Inferior parietal cortex (tissue), 1 donor: Measurements from ENCODE around the gene AOC3.
"Not testable (repeated sequence)": the region's sequence is repeated elsewhere in the genome, so short reads cannot be mapped to it uniquely, and the experiment has no call there.

Experiments used
- DNase-seq: peaks from one replicate; pipeline ENCODE4 v3.0.0-alpha.2; 2016; ENCODE audit errors: extremely low spot score

Gene AOC3

GRCh38 chr17:42866631-42867575 is 15.9 kb downstream of the AOC3 start:
- DNase-seq, result no peak

GRCh38 chr17:42867694-42868261 is 16.8 kb downstream of the AOC3 start:
- DNase-seq, result not testable (repeated sequence)

DNA sequence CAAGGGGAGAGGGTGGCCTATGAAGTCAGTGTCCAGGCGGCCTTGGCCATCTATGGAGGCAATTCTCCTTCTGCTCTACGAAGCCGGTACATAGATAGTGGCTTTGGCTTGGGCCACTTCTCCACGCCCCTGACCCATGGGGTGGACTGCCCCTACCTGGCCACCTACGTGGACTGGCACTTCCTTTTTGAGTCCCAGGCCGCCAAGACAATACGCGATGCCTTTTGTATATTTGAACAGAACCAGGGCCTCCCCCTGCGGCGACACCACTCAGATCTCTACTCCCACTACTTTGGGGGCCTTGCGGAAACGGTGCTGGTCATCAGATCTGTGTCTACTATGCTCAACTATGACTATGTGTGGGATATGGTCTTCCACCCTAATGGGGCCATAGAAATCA is 17.3 kb downstream of the AOC3 start:
- DNase-seq, result no peak

DNA sequence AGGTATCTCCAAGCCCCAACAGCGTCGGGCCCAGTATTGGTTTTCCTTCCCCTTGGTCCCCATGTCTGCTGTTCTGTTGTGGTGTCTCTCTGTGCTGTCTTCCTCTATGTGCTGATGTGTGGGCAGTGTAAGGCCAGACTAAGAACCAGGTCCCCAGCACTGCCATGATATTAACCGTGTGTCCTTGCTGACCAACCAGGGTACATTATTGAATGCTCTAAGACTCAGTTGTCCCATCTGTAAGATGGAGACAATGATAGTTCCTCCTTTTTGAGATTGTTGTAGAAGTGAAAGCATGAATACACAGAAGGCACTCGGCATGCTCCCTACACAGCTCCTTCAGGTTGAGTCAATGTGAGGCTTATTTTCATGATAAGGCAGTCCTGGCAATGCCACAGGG is 20.6 kb downstream of the AOC3 start:
- DNase-seq, result no peak

DNA sequence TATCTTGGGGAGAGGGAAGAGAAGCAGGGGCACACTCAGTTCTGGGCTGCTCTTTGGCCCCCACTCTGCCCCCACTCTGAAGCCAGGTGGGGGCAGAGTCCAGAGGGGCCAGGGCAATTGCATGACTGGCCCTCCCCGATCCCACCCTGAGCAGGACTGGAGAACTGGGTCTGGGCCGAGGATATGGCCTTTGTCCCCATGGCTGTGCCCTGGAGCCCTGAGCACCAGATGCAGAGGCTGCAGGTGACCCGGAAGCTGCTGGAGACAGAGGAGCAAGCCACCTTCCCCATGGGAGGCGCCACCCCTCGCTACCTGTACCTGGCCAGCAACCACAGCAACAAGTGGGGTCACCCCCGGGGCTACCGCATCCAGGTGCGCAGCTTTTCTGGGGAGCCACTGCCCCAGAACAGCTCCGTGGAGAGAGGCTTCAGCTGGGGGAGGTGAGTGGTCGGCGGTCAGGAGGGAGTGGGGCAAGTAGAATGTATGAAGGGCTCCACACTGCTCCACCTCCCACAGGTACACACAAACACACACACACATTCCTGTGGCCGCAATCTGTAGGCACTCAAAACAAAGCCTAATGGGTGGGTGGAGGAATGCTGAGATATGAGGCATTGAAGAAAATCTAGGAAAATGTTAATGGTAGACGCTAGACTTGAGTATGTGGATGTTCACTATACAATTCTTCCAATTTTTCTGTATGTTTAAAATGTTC is 21.4 kb downstream of the AOC3 start:
- DNase-seq, result no peak

GRCh38 chr17:42873315-42873714 is 22.3 kb downstream of the AOC3 start:
- no peak for DNase-seq

- not testable (repeated sequence) for DNase-seq
Observed at GRCh38 chr17:42873932-42874695, 23.1 kb downstream of the AOC3 start.

DNA sequence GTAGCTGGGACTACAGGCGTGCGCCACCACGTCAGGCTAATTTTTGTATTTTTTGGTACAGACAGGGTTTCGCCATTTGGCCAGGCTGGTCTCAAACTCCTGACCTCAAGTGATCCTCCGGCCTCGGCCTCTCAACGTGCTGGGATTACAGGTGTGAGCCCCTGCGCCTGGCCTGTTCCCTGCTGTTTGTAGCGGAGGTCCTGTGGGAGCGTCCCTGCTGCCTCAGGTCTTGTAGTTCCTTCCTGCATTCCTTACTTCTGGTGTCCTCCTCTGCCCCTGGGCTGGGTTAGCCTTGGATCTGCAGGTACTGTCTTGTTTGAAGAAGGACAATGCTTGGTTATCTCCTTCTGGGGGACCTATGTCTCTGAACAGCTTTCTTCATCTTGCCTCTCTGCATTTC is 26.0 kb downstream of the AOC3 start:
- DNase-seq, result no peak

GRCh38 chr17:42878123-42878880 is 27.3 kb downstream of the AOC3 start:
- no peak for DNase-seq

GRCh38 chr17:42878924-42879595 is 28.1 kb downstream of the AOC3 start:
- no peak for DNase-seq

DNA sequence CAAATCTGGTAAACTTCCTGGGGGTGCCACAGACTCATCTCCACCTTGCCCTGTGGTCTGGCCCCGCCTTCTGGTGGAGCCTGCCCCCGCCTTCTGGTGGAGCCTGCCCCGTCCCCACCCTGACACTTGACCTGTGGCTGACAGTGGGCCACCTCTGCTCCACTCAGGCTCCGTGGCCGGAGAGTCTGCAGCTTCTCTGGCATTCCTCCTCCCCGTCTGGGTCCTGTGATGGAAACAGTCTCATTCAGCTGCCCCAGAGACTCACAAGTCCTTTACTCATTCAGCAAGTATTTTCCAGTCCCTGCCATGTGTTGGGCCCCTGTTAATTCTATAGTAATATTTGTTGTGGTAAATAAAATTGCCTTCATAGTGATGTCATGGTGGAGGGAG is 28.6 kb downstream of the AOC3 start:
- DNase-seq, result no peak

GRCh38 chr17:42880776-42881310 is 29.8 kb downstream of the AOC3 start:
- no peak for DNase-seq

GRCh38 chr17:42881706-42882105 is 30.7 kb downstream of the AOC3 start:
- DNase-seq, result not testable (repeated sequence)

DNA sequence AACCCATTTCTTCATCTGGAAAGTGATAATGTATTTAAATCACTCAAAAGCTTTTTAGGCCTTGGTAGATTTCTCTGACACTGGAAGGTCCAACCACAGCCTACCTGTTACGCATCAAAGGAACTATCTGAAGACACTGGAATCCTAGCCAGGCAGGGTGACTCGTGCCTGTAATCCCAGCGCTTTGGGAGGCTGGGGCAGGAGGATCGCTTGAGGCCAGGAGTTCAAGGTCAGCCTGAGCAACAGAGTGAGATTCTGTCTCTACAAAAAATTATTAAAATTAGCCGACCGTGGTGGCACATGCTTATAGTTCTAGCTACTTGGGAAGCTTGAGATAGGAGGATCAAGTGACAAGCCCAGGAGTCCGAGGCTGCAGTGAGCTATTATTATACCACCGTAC is 31.2 kb downstream of the AOC3 start:
- DNase-seq, result no peak

DNA sequence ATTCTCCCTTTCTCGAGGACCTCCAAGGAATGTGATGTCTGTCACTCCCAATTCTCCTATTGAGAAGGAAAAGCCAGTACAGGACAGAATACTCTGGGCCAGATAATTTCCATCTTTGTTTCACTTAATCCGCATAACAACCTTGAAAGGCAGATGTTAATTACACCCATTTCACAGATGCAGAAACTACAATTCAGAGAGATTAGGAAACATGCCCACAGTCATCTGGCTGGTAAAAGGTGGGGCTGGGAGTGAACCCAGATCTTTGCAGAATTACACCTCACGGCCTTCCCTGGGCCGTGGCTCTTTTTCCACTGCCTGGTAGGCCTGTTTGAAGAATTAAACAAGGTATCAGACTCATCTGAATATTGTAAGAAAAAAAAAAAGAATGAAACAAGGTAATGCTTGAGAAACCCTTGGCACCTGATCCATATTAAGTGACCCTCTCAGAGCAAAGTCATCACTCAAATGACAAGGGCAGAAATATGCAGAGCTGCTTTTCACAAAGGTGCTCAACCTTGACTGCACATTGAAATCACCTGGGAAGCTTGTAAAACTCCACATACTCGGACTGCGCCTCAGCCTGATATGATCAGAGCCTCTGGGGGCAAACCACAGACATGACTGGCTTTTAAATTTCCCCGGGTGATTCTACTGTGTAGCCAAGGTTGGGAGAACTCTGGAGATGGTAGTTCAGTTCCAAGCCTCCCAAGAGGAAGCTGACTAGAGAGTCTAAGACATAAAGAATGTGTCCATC is 33.0 kb downstream of the AOC3 start:
- no peak for DNase-seq

DNA sequence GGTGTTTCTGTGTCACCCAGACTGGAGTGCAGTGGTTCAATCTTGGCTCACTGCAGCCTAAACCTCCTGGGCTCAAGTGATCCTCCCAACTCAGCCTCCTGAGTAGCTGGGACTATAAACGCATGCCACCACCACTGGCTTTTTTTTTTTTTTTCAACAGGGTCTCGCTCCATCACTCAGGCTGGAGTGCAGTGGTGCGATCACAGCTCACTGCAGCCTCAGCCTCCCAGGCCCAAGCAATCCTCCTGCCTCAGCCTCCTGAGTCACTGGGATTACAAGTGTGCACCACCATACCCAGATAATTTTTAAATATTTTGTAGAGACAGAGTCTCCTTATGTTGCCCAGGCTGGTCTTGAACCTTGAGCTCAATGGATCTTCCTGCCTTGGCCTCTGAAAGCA is 34.8 kb downstream of the AOC3 start:
- not testable (repeated sequence) for DNase-seq

DNA sequence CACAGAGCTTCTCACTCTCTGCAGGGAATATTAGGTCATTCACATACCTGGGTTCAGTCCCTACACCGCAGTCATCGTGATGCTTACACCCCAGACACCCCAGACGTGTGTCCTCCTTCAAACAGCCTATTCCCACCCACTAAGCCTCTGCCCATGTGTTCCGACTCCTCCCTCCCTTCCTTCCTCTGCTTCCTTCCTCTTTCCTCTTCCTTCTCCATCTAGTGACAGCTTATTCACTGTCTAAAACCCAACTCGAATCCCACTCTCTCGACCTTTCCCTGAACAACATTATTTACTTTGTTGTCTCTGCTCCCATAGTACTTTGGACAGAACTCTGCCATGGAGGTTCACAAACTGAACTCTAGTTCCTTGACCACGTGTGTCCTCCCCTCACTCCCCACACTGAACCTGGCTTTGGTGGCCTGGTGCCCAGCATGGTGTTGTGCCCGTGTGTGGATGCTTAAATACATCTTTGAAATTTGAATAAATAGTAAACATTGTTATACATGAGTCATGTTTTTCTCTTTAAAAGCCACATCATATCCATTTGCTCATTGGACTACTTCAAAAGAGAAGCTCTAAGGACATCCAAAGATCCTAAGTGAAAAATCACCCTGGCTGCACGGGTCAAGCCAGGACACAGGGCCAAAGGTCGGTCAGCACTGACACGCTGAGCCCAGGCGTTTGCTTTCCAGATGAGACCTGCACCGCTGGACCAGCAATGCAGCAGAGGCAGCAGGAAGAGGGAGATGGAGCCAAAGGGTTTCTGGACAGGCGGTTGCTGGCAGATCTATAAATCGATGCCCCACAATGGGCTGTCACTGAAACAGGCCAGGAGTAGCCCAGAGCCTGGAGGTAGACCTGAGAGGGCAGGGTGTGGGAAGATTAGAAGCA is 35.5 kb downstream of the AOC3 start:
- no peak for DNase-seq

- no peak for DNase-seq
Observed at GRCh38 chr17:42889809-42890208, 38.8 kb downstream of the AOC3 start.
